ENCODE measurements around the gene IMPDH2. TPM values are rescaled to one million over a fixed set of nuclear protein-coding genes. Genes with fewer than 3 reads are reported as not detected.

Gene IMPDH2
- total and polyA plus RNA-seq, 2 of the 8 experiments (the other 6 are each of a cell fraction or from before 2014, with no cell fraction given): 374 to 409 TPM

DNA sequence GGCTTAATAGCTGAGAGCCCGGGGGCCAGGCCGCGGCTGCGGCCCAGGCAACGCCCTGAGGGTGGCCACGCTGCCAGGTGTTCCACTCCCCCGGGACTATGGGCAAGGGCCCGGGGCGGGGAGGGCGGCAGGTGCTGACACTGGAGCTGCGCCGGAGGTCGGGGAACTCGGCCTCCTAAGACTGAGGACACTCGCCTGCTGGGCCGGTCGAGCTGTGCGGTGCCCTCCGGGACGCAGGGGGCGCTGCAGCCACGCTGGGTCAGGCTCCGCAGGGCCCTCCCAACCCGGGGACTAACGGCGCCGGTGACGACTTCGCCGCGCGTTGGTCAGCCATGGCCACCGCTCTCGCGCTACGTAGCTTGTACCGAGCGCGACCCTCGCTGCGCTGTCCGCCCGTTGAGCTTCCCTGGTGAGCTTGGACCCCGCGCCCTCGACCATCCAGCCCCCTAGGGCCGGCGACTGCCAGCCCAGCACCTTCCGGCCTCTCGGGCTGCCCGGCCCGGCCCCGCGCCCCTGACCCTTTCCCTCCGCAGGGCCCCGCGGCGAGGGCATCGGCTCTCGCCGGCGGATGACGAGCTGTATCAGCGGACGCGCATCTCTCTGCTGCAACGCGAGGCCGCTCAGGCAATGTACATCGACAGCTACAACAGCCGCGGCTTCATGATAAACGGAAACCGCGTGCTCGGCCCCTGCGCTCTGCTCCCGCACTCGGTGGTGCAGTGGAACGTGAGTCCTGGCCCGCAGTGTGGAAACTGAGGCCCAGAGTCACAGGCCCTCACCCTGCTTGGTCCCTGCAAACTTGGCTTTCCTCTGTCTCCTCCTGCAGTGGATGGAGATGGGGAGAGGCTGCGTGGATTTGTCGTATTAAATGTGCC is 7.1 kb downstream of the IMPDH2 start, which contains the start of gene NDUFAF3:
NDUFAF3 (plus strand) TSS at position 309 of the 875 bp plus-strand sequence; CDS start at position 333, 24 bp downstream.
- Histone ChIP-seq H3K18ac (ENCODE audit: extremely low read depth, low read length) (peak within 1 kb of the TSS; percentile 90), H3K36me3 (ENCODE audit: control insufficient read depth in 2 of 4, insufficient read depth in 4 of 4, low read length in 3 of 4) (peaks cover 32 to 41% (median 35%) of the 10 kb centered on the region in 4 experiments), H3K14ac (ENCODE audit: insufficient read length) (no peak within 1 kb of the TSS), H3K4ac (replicated peaks; ENCODE audit: insufficient read length, low read depth, low read length) (peak within 1 kb of the TSS; percentile 62), H4K20me1 (replicated peaks in 1 of 2; ENCODE audit: control insufficient read depth in 1 of 2, insufficient read depth in 2 of 2, low read length in 2 of 2) (peaks cover 11 to 15% of the 10 kb centered on the region in 2 experiments), H2AFZ (ENCODE audit: low read length) (no peak within 1 kb of the TSS; the same call in 1 of the 2 replicates), H3K23me2 (ENCODE audit: low read depth, low read length) (peaks cover 32% of the 10 kb centered on the region), H3K4me1 (replicated peaks in 1 of 4; ENCODE audit: control insufficient read depth in 3 of 4, insufficient read depth in 4 of 4, low read length in 3 of 4) (peaks cover 0 to 21% (median 13%) of the 10 kb centered on the region in 4 experiments; a peak in 6 of 7 replicates), H4K5ac (ENCODE audit: insufficient read length, low read depth, low read length) (peak within 1 kb of the TSS; percentile 90), H3K9ac (replicated peaks in 1 of 4; ENCODE audit: extremely low read depth in 1 of 4, low read depth in 3 of 4, low read length in 3 of 4) (peak within 1 kb of the TSS; percentile 94 to 96 (median 96)), H2BK15ac (ENCODE audit: low read length) (no peak within 1 kb of the TSS), H2BK20ac (ENCODE audit: low read length) (no peak within 1 kb of the TSS), H3K27ac (ENCODE audit: low read depth, low read length) (peak within 1 kb of the TSS; percentile 91), H2AK5ac (ENCODE audit: low read depth, low read length) (peak within 1 kb of the TSS; percentile 11; the same call in 1 of the 2 replicates), H4K8ac (ENCODE audit: extremely low read depth, insufficient read depth, low read length) (peak within 1 kb of the TSS; percentile 99), H2BK120ac (replicated peaks; ENCODE audit: low read depth, low read length) (no peak within 1 kb of the TSS), H2BK5ac (ENCODE audit: low read depth, low read length) (peak within 1 kb of the TSS; percentile 98), H3K4me3 (ENCODE audit: extremely low read depth in 1 of 4, insufficient read depth in 2 of 4, low read depth in 3 of 4, low read length in 4 of 4) (peak within 1 kb of the TSS; percentile 84 to 97 (median 95)), H4K91ac (replicated peaks; ENCODE audit: insufficient read length, low read length) (peak within 1 kb of the TSS; percentile 29), H3K79me1 (ENCODE audit: low read depth, low read length) (peaks cover 5% of the 10 kb centered on the region), H3K56ac (replicated peaks; ENCODE audit: insufficient read length, low read depth, low read length) (peak within 1 kb of the TSS; percentile 88), H3K23ac (ENCODE audit: insufficient read length) (no peak within 1 kb of the TSS), H3K4me2 (ENCODE audit: insufficient read depth in 1 of 2, low read depth in 2 of 2, low read length in 2 of 2) (peak within 1 kb of the TSS; percentile 96 to 98), H3K27me3 (replicated peaks in 1 of 4; ENCODE audit: control insufficient read depth in 3 of 4, extremely low read depth in 1 of 4, insufficient read depth in 3 of 4, low read length in 3 of 4) (no peaks in the 10 kb centered on the region; a peak in 1 of 7 replicates), H3K9me3 (ENCODE audit: insufficient read depth in 2 of 2, low read depth in 1 of 2, low read length in 1 of 2) (no peaks in the 10 kb centered on the region), H2BK12ac (ENCODE audit: low read depth, low read length) (0 out of 2 replicates have a peak within 1 kb of the TSS, but pooled peaks have one; percentile 75), H3K79me2 (ENCODE audit: control insufficient read depth in 1 of 2, insufficient read depth in 2 of 2, low read length in 2 of 2) (peaks cover 0 to 16% of the 10 kb centered on the region in 2 experiments; a peak in 1 of 4 replicates)
- no peak for FAIRE-seq
- POLR2A ChIA-PET (ENCODE audit: partially characterized antibody): interaction anchor here (0.7 to 38.8 kb wide), 20 partner anchors 9 to 390 kb away, joined by 3 to 1518 read pairs (median 6); partner anchors contain the start of genes DALRD3, IMPDH2, IP6K2 and KLHDC8B
- DNase-seq (ENCODE audit: low read depth in 1 of 2, low spot score in 2 of 2): peak; percentile 82 to 98
- 3% methylated on average over 65 of the region's 83 CpGs; no CpG with 5 or more reads in 1 of the 2 experiments for WGBS, 2 experiments (ENCODE audit: extremely low coverage in 1 of 2, insufficient coverage in 1 of 2, insufficient read length in 1 of 2, insufficient replicate concordance in 2 of 2, low coverage in 1 of 2, low lambda C conversion rate in 2 of 2, missing lambda C conversion rate in 1 of 2)
- CTCF ChIA-PET (ENCODE audit: partially characterized antibody): interaction anchor here (0.6 to 24.3 kb wide), 18 partner anchors 9 to 357 kb away, joined by 3 to 467 read pairs (median 4); partner anchors contain the start of genes P4HTM, QRICH1, USP19 and WDR6
- no peak; a peak in 1 of 3 replicates for TF ChIP-seq EP300 (IDR thresholded peaks at IDR 0.05; ENCODE audit: borderline replicate concordance in 1 of 2, low read depth in 2 of 2, low read length in 2 of 2)
- peak in 1 of 2 experiments; percentile 88; a peak in 2 of 3 replicates for TF ChIP-seq POLR2A (IDR thresholded peaks at IDR 0.05; ENCODE audit: control extremely low read depth in 1 of 2, low read depth in 2 of 2, low read length in 2 of 2)
- TF ChIP-seq, protein P1, sequence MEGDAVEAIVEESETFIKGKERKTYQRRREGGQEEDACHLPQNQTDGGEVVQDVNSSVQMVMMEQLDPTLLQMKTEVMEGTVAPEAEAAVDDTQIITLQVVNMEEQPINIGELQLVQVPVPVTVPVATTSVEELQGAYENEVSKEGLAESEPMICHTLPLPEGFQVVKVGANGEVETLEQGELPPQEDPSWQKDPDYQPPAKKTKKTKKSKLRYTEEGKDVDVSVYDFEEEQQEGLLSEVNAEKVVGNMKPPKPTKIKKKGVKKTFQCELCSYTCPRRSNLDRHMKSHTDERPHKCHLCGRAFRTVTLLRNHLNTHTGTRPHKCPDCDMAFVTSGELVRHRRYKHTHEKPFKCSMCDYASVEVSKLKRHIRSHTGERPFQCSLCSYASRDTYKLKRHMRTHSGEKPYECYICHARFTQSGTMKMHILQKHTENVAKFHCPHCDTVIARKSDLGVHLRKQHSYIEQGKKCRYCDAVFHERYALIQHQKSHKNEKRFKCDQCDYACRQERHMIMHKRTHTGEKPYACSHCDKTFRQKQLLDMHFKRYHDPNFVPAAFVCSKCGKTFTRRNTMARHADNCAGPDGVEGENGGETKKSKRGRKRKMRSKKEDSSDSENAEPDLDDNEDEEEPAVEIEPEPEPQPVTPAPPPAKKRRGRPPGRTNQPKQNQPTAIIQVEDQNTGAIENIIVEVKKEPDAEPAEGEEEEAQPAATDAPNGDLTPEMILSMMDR (IDR thresholded peaks at IDR 0.05; ENCODE audit: control extremely low read depth in 1 of 3, insufficient read depth in 1 of 3, low read depth in 1 of 3, low read length in 3 of 3): peak in 2 of 3 experiments; percentile 87 to 96; a peak in 3 of 4 replicates
- peak; percentile 61; the same call in 1 of the 2 replicates for TF ChIP-seq SP2 (IDR thresholded peaks at IDR 0.05; ENCODE audit: low read length)
- TF ChIP-seq TCF12 (IDR thresholded peaks at IDR 0.05; ENCODE audit: low read depth, low read length): 0 out of 2 replicates have a peak, but pooled peaks have one; percentile 7
- no peak for TF ChIP-seq FOSL1 (IDR thresholded peaks at IDR 0.05; ENCODE audit: insufficient read depth, low read depth, low read length)
- TF ChIP-seq SAP30 (IDR thresholded peaks at IDR 0.05; ENCODE audit: insufficient read depth, insufficient replicate concordance, low read length): no peak

All from H1 (cell line).